Glutamatergic neuron (in vitro differentiated cells): ENCODE measurements around the gene AP4M1. TPM values are rescaled to one million over a fixed set of nuclear protein-coding genes. Genes with fewer than 3 reads are reported as not detected.
A peak's percentile ranks its signal among the peaks of the same experiment; 100 is the strongest.
"Not testable (repeated sequence)": the region's sequence is repeated elsewhere in the genome, so short reads cannot be mapped to it uniquely, and the experiment has no call there.

Experiments used
- DNase-seq: peaks from one replicate; pipeline ENCODE4 v3.0.0; 2022
- H3K27ac Mint-ChIP-seq: one replicate; pipeline ENCODE4 v1.8.0; 2020; ENCODE audit warnings: mild to moderate bottlenecking, mixed read lengths, inconsistent platforms; ENCODE audit not compliant: unreplicated experiment
- H3K27me3 Mint-ChIP-seq: one replicate; pipeline ENCODE4 v1.8.0; 2020; ENCODE audit warnings: mild to moderate bottlenecking, moderate library complexity, mixed read lengths, inconsistent platforms; ENCODE audit not compliant: unreplicated experiment
- H3K36me3 Mint-ChIP-seq: one replicate; pipeline ENCODE4 v1.8.0; 2020; ENCODE audit warnings: mild to moderate bottlenecking, mixed read lengths, inconsistent platforms; ENCODE audit not compliant: unreplicated experiment
- H3K4me1 Mint-ChIP-seq: one replicate; pipeline ENCODE4 v1.8.0; 2020; ENCODE audit warnings: mild to moderate bottlenecking, low read depth, mixed read lengths, inconsistent platforms; ENCODE audit not compliant: unreplicated experiment
- H3K4me3 Mint-ChIP-seq: one replicate; pipeline ENCODE4 v1.8.0; 2020; ENCODE audit warnings: mild to moderate bottlenecking, mixed read lengths, inconsistent platforms; ENCODE audit not compliant: unreplicated experiment
- H3K9me3 Mint-ChIP-seq: one replicate; pipeline ENCODE4 v1.8.0; 2020; ENCODE audit warnings: mild to moderate bottlenecking, moderate library complexity, mixed read lengths, inconsistent platforms; ENCODE audit not compliant: unreplicated experiment
- CTCF ChIP-seq: fragments of 200-600 bp; sonication (generic); IDR thresholded peaks from one replicate; pipeline ENCODE4 v1.5.0; 2021; ENCODE audit not compliant: partially characterized antibody, unreplicated experiment
- total RNA-seq: library from RNA; stranded (reverse); fragmentation: NEBNext Ultra II Directional; extraction: Animal tissue kit (Norgen Biotek cat#: 25700); gene quantifications from one replicate; pipeline ENCODE4 v1.2.1, GENCODE V29; 2021; ENCODE audit not compliant: unreplicated experiment

AP4M1 gene
- total RNA-seq, 1 donor from 2014 or later, result 25.9 TPM

GRCh38 chr7:100142461-100142860 lies 41.0 kb downstream of the AP4M1 start:
- Mint-ChIP-seq H3K27me3 (peaks cover 2% of the 10 kb centered on the region), H3K36me3 (no peaks in the 10 kb centered on the region), H3K4me1 (no peaks in the 10 kb centered on the region), H3K27ac (no peak overlapping the region), H3K4me3 (no peak overlapping the region), H3K9me3 (no peaks in the 10 kb centered on the region)
- TF ChIP-seq CTCF, result no peak
- DNase-seq, result no peak

GRCh38 chr7:100146350-100146749 lies 44.9 kb downstream of the AP4M1 start:
- not testable (repeated sequence) for H3K36me3 Mint-ChIP-seq, H3K4me3 Mint-ChIP-seq, H3K4me1 Mint-ChIP-seq, H3K9me3 Mint-ChIP-seq, H3K27ac Mint-ChIP-seq, H3K27me3 Mint-ChIP-seq, DNase-seq

GRCh38 chr7:100147278-100147677 lies 45.8 kb downstream of the AP4M1 start:
- H3K4me1 Mint-ChIP-seq, result no peaks in the 10 kb centered on the region
- no peak overlapping the region for H3K4me3 Mint-ChIP-seq
- H3K27ac Mint-ChIP-seq, result no peak overlapping the region
- H3K36me3 Mint-ChIP-seq, result peaks cover 5% of the 10 kb centered on the region
- DNase-seq, result no peak
- H3K9me3 Mint-ChIP-seq, result peaks cover 4% of the 10 kb centered on the region
- no peak for TF ChIP-seq CTCF
- H3K27me3 Mint-ChIP-seq, result peaks cover 4% of the 10 kb centered on the region

GRCh38 chr7:100148225-100148558 lies 46.7 kb downstream of the AP4M1 start:
- H3K4me1 Mint-ChIP-seq, result no peaks in the 10 kb centered on the region
- H3K4me3 Mint-ChIP-seq, result peak overlapping the region; percentile 97
- peaks cover 4% of the 10 kb centered on the region for H3K9me3 Mint-ChIP-seq
- no peak for DNase-seq
- H3K27me3 Mint-ChIP-seq, result peaks cover 4% of the 10 kb centered on the region
- H3K36me3 Mint-ChIP-seq, result peaks cover 5% of the 10 kb centered on the region
- H3K27ac Mint-ChIP-seq, result peak overlapping the region; percentile 94
- no peak for TF ChIP-seq CTCF

GRCh38 chr7:100148559-100149328 lies 47.3 kb downstream of the AP4M1 start, which contains the start of gene LAMTOR4:
TSS of gene LAMTOR4 (plus strand) at chr7:100148918. CDS start at chr7:100148973, 55 bp downstream.
- Mint-ChIP-seq H3K36me3 (peaks cover 5% of the 10 kb centered on the region), H3K27me3 (peaks cover 4% of the 10 kb centered on the region), H3K4me1 (no peaks in the 10 kb centered on the region), H3K9me3 (peaks cover 4% of the 10 kb centered on the region), H3K27ac (peak within 1 kb of the TSS; percentile 94), H3K4me3 (peak within 1 kb of the TSS; percentile 97)
- DNase-seq, result peak; percentile 95
- no peak for TF ChIP-seq CTCF
